Measurements from ENCODE around the gene TRDMT1.

The TRDMT1 gene

DNA sequence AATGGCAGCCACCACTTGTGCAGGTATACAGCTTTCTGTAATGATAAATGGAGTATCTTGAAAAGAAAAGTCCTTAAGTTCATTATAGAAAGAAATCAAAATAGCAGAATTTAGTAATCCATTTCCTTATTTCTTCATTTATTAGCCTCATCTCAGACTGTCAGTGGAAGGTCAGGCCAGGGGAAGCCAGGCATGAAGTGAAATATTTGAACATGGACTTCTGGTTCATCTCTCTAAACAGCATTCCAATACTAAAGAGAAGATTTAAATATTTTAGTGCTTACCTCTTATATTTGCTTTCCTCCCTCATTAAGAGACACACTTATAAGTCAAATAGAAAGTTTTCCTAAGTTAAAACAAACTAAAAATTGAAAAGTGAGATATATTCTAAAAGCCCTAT is 26.8 kb downstream of the TRDMT1 start:
- DNase-seq (ENCODE audit: low read depth), result no peak

- no peak for DNase-seq (ENCODE audit: low read depth)
Measured at GRCh38 chr10:17171141-17171641, 30.3 kb downstream of the TRDMT1 start.

DNA sequence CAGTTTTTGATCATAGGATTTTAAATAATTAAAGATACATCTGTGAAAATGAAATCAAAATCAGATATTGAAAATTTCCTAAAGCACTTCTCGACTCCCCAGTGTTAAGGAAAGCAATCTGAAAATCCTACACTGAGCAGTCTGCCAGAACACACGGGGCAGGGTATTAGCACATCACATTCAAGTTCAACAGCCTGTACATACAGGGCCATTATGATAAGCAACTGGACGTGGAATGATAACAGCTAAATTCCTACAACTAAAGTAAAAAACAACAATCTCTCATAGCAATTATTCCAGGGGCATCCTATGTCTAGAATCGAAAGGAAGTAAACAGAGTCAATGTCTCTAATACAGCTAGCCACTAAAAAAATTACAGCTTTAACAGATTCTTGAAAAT is 31.7 kb downstream of the TRDMT1 start:
- no peak for DNase-seq (ENCODE audit: low read depth)

GRCh38 chr10:17166699-17167098 is 34.8 kb downstream of the TRDMT1 start:
- no peak for DNase-seq (ENCODE audit: low read depth)

DNA sequence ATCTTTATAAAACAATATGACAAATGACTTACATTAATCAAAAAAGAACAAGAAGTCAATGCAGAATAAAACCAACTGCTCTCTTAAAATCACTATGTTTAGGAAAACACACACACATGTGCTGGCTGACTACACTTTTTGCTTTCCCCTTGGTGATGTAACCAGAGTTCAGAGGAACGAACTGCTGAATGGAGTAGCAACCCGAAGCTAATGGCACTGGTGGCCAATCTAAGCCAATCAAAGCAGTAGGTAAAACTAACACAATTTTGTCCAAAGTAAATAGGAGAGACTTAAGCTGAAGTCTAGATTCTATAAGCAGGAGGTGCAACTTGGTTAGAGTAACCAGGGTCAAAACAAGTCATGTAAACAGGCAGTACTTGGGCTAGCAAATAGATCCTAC is 38.6 kb downstream of the TRDMT1 start:
- no peak for DNase-seq (ENCODE audit: low read depth)

DNA sequence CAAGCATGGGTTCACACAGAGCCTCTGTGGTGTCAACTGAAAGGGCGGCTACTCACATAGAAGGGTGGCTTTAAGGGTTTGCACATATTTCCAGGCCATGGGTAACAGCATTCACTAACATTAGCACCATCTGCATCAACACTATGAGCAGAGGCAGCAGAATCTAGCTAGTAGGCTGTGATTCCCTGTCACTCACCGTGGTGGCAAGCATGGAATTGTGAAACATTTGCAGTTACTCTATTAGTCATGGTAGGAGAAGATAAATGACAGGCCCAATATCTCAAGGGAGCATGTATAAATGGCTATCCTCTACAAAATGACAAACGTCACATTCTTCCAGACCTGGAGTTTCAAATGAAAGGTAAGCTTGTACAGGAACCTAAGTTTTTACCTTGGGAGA is 39.7 kb downstream of the TRDMT1 start:
- no peak for DNase-seq (ENCODE audit: low read depth)

GRCh38 chr10:17157024-17157423 is 44.4 kb downstream of the TRDMT1 start:
- no peak for DNase-seq (ENCODE audit: low read depth)

DNA sequence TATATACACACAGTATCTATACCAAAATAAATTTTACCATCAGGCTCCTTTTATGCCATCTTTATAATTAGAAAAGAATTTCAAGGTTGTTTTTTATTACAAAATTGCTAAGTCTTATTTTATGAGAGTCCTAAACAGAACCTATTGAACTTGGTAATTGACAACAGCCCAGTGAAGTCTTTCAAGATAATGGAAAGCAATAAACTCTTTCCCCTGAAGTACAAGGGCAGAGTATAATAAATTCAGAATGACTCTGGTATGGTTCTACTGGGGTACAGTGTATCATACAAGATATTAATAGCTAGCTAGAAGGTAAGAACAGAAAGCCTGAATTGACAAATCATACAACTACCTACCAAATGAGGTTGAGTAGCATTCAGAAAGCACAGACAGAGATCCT is 45.6 kb downstream of the TRDMT1 start:
- no peak for DNase-seq (ENCODE audit: low read depth)

DNA sequence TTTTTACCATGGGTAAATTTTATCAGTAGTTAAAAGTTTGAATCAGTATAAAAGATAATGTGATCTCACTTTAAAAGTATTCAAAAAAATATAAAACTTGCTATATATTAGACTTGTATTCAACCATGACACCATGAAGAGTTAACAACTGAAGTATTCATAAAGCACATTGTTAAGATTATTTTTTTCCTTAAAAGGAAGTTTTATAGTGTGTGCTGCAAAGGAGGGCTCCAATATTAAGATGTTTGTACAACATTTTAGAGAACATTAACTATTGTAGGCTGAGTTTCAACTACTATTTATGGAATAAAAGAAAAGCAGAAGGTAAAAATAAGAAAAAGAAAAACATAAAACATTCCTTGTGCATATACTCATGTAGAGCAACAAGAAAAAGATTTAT is 47.4 kb downstream of the TRDMT1 start:
- no peak for DNase-seq (ENCODE audit: low read depth)

GRCh38 chr10:17153321-17153720 is 48.2 kb downstream of the TRDMT1 start:
- DNase-seq (ENCODE audit: low read depth), result no peak

DNA sequence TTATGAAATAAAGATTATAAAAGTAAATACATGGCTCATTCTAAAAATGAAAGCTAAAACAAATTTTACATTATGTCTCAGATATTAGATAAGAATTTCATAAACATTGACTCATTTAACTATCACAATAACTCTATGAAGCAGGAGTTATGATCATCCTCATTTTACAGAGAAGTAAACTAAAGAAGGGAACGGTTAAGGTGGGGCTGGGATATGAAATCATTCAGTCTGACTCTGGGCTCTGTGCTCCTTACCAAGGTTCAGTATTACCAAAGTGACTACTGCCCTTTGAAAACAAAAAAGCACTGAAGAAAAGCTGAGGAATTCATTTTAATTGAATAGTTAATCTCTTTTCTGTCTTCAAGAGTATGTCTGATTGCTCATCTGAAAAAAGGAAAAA is 49.8 kb downstream of the TRDMT1 start:
- DNase-seq (ENCODE audit: low read depth), result no peak

GRCh38 chr10:17147884-17148489 is 53.5 kb downstream of the TRDMT1 start:
- DNase-seq (ENCODE audit: low read depth), result no peak

DNA sequence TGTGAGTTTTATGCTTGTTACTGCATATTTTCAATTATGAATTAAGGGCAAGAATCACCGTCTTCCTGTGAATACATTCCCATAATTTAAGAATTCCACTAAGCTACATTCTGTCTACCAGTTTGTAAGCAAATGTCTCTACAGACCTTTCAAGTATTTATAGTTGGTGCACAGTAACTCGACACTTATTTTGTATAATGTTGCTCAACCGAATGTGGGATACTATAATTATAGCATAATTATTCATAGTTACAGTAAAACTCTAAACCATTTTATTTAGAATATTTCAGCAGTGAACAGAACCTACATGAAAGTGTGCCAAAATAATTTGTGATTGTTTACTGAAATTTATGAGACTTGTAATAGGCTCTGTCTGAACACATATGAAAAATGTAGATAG is 54.6 kb downstream of the TRDMT1 start:
- no peak for DNase-seq (ENCODE audit: low read depth)

- no peak for DNase-seq (ENCODE audit: low read depth)
Measured at GRCh38 chr10:17145239-17145638, 56.2 kb downstream of the TRDMT1 start.

- peak; percentile 12 for DNase-seq (ENCODE audit: low read depth)
Measured at GRCh38 chr10:17144757-17145156, 56.7 kb downstream of the TRDMT1 start.

GRCh38 chr10:17144032-17144431 is 57.4 kb downstream of the TRDMT1 start:
- DNase-seq (ENCODE audit: low read depth), result no peak

DNA sequence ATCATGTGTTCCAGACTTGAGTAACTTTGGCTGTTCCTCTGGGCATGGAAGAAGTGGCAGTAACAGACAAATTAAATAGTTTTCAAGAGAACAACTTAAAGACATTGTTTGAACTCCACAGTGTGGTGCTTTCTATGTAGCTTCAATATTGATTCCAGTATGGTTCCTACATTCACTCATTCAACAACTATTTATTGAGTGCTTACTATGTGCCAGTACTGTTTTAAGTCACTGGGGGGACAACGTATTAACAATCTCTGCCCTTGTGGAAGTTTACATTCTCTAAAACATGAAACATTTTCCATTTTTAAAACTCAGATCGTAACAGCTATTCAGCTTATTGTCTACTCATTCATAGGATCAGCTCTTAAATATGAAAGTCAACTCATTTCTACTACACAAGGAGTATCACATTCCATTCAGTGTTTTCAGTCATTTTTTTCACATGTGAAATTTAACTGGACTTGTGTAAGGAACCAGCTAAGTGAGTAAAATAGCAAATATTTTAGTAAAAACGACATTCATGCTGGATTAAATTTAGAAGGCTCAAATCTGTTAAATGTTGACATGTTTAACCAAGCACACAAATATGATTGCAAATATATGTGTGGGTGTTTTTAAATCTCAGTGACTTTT is 58.3 kb downstream of the TRDMT1 start:
- DNase-seq (ENCODE audit: low read depth), result no peak

DNA sequence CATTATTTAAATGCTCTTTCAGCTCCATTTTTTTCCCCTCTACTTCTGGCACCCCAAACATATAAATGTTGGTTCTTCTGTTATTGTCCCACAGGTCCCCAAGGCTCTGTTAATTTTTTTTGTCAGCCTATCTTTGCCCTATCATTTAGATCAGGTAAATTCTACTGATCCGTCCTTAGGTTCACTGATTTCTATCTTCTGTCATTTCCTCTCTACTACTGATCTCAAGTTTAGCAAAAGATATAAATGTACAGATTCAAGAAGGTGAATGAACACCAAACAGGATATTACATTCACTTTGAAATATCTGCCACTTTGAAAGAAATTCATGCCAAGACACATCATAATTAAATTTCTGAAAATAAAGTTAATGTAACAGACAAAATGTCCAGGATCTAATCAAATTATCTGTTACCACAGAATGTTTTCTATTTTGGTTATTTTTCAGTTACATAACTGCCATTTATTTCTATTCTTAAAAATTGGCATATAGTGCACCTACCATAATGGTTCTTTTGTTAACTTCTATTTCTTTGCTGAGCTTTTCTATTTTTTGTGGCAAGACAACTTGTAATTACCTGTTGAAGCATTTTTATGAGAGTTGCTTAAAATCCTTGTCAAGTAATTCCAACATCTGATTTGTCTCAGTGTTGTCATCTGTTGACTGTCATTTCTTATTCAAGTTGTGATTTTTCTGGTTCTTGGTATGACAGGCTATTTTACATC is 59.8 kb downstream of the TRDMT1 start:
- DNase-seq (ENCODE audit: low read depth), result no peak

DNA sequence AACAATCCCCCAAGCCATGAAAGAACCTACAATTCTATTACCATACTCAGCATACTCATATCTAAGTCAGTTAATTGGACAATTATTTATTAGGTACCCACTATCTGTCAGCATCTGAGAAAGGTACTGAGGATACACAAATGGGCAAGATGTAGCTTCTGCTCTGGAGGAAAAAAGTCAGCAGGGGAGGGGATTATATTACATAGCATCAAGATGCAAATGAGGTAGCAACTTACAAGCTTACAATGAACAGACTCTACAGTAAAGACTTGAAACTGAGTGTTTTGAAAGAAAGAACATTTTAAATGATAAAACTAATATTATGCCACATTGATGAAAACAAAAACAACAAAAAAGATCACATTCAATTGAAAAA is 61.1 kb downstream of the TRDMT1 start:
- no peak for DNase-seq (ENCODE audit: low read depth)

- no peak for DNase-seq (ENCODE audit: low read depth)
Measured at GRCh38 chr10:17138460-17139042, 62.9 kb downstream of the TRDMT1 start.

DNA sequence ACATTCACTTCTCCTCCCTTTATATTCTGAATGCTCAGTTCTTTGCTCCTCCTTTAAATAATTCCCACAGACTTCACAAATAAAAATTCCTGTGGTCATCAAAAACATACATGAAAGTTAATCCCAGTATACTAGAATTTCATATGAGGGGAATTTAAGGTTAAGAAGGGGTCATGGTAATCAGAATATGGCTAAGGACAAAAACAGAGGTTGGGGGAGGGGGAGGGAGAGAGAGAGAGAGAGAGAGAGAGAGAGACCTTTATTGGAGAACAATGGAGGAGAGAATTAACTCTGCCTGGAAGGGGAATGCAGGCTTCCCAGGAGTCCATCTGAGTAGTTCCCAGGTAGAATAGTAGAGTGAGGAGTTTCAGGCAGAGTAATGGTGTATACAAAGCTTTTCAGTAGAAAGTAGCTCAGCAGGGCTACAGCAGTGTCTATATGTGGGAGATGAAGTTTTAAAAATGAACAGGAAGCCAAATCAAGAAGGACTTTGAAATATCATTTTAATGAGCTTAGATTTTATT is 66.7 kb downstream of the TRDMT1 start:
- no peak for DNase-seq (ENCODE audit: low read depth)

GRCh38 chr10:17134282-17134681 is 67.2 kb downstream of the TRDMT1 start:
- DNase-seq (ENCODE audit: low read depth), result no peak

- no peak for DNase-seq (ENCODE audit: low read depth)
Measured at GRCh38 chr10:17129741-17130140, 71.7 kb downstream of the TRDMT1 start, which contains the start of gene CUBN. Gene CUBN (minus strand): TSS chr10:17129811. CDS start chr10:17129765, 46 bp downstream.

Data from activated gamma-delta T cell treated with anti-CD3 and anti-CD28 coated beads, Interleukin-2, amount 50 U/mL, for 16 hours (primary cell).